HuH-7 (cell line): ENCODE results near the gene COG3.

Experiments used
- DNase-seq: peaks from one replicate; pipeline ENCODE4 v3.0.0; 2011; ENCODE audit warnings: low spot score

Gene COG3

GRCh38 chr13:45545686-45546409 lies 81.1 kb downstream of the COG3 start:
- DNase-seq = no peak

GRCh38 chr13:45546410-45546765 lies 81.6 kb downstream of the COG3 start:
- DNase-seq = no peak

- no peak for DNase-seq
These were observed 83.5 kb downstream of the COG3 start for GRCh38 chr13:45548281-45548680.

- DNase-seq = no peak
These were observed 89.9 kb downstream of the COG3 start for GRCh38 chr13:45554604-45555109.

GRCh38 chr13:45564133-45564776 lies 99.5 kb downstream of the COG3 start:
- DNase-seq = no peak

GRCh38 chr13:45565331-45565730 lies 100.6 kb downstream of the COG3 start:
- DNase-seq = no peak

GRCh38 chr13:45575146-45575829 lies 110.5 kb downstream of the COG3 start:
- DNase-seq = no peak

- DNase-seq = no peak
These were observed 111.1 kb downstream of the COG3 start for GRCh38 chr13:45575830-45576180.

GRCh38 chr13:45576466-45576865 lies 111.7 kb downstream of the COG3 start:
- DNase-seq = no peak

- DNase-seq = no peak
These were observed 117.8 kb downstream of the COG3 start for GRCh38 chr13:45582408-45583076.

- DNase-seq = peak; percentile 30
These were observed 120.1 kb downstream of the COG3 start for GRCh38 chr13:45584816-45585215.
